DMS53 treated with DMSO at 0.1 percent for 48 hours (cell line): ENCODE measurements around the gene EYA3.

Experiments
- DNase-seq: peaks from one replicate; lab custom pipeline; 2025; ENCODE audit not compliant: unreplicated experiment; lab: John Stamatoyannopoulos, UW

EYA3 gene

GRCh38 chr1:28112388-28113241 is 24.2 kb upstream of the EYA3 start:
- DNase-seq: peak; percentile 7

- DNase-seq: no peak
Measured at GRCh38 chr1:28111157-28111556, 22.7 kb upstream of the EYA3 start.

GRCh38 chr1:28110555-28110954 is 22.1 kb upstream of the EYA3 start:
- no peak for DNase-seq

GRCh38 chr1:28109639-28110038 is 21.2 kb upstream of the EYA3 start:
- no peak for DNase-seq

GRCh38 chr1:28108001-28108400 is 19.6 kb upstream of the EYA3 start:
- DNase-seq: no peak

GRCh38 chr1:28104866-28105467 is 16.6 kb upstream of the EYA3 start:
- peak; percentile 94 for DNase-seq

- no peak for DNase-seq
Measured at GRCh38 chr1:28102189-28102588, 13.8 kb upstream of the EYA3 start.

- no peak for DNase-seq
Measured at GRCh38 chr1:28099050-28099769, 10.8 kb upstream of the EYA3 start.

GRCh38 chr1:28097100-28097472 is 8.7 kb upstream of the EYA3 start:
- no peak for DNase-seq

- DNase-seq: no peak
Measured at GRCh38 chr1:28096210-28097099, 8.0 kb upstream of the EYA3 start.

- peak; percentile 65 for DNase-seq
Measured at GRCh38 chr1:28091043-28091781, 2.8 kb upstream of the EYA3 start.

- no peak for DNase-seq
Measured at GRCh38 chr1:28087614-28088167, 719 bp downstream of the EYA3 start.

GRCh38 chr1:28086651-28087050 is 1.8 kb downstream of the EYA3 start:
- no peak for DNase-seq

- no peak for DNase-seq
Measured at GRCh38 chr1:28085129-28085528, 3.3 kb downstream of the EYA3 start.

GRCh38 chr1:28083876-28084275 is 4.5 kb downstream of the EYA3 start:
- no peak for DNase-seq

- no peak for DNase-seq
Measured at GRCh38 chr1:28078680-28079626, 9.5 kb downstream of the EYA3 start.

GRCh38 chr1:28078262-28078661 is 10.1 kb downstream of the EYA3 start:
- no peak for DNase-seq

GRCh38 chr1:28074892-28075511 is 13.4 kb downstream of the EYA3 start:
- no peak for DNase-seq
